NCI-H748 treated with DMSO at 0.1 percent for 48 hours (cell line): ENCODE measurements around the gene COL27A1.

Source experiments
- DNase-seq: peaks from one replicate; lab custom pipeline; 2025; lab: John Stamatoyannopoulos, UW

Gene COL27A1

DNA sequence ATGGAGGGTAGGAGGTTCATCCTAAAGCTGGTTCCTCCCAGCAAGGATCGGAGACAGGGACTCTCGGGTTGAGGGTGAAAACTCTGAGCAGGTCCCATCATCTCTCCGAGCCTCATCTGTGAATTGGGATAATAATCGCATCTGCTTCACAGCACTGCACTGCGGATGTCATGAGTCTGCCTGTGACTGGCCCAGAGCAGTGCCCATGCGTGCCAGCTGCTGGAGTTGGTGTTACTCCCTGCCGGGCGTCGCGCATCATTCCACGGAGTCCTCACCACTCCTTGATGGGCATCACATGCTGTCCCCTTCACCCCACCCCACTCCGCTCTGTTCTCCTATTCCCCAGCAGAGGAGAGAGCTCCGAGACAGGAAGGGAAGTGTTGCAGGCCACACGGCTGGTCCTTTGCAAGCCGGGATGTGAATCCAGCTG, 132.4 kb downstream of the COL27A1 start:
- no peak for DNase-seq

- no peak for DNase-seq
These were observed 133.1 kb downstream of the COL27A1 start for GRCh38 chr9:114288193-114289091.

GRCh38 chr9:114289106-114289505, 133.8 kb downstream of the COL27A1 start:
- DNase-seq: no peak

DNA sequence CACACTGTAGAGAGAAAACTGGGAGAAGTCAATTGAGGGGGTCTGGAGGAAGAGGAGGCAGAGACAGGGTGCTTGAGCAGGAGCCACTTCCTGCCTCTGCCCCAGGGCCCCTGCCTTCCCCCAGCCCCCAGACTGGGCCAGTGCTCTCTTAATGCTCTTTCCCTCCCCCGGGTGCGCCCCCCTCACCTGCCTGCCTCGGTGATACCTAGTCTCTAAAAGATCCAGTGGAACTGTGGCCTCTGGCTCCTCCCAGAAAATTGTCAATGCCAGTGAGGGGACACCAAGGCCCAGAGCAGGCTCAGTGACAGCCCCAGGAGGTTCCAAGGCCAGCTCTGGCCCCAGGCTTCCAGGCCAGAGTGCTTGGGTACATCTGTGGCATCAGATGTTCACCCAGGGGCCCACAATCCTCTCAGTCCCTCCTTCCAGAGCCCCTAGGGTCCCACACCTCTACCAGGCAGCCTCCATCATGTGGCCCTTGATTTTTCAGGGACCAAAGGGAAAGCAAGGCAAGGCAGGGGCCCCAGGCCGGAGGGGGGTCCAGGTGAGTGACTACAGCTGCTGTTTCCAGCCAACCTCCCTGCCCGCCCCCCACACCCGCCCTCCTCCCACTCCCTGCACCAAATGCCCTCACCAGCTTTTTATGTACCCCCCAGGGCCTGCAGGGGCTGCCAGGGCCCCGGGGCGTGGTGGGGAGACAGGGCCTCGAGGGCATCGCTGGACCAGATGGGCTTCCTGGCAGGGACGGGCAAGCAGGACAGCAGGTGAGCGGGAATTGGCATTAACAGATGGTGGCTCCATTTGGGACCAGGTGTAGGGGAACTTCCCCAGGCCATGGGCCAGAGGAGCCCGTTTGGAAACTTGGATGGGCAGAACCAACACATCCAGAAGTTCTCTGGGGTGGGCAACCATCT, 134.5 kb downstream of the COL27A1 start:
- DNase-seq: no peak

GRCh38 chr9:114290561-114290986, 135.2 kb downstream of the COL27A1 start:
- no peak for DNase-seq

GRCh38 chr9:114291064-114291474, 135.7 kb downstream of the COL27A1 start:
- DNase-seq: peak; percentile 27

GRCh38 chr9:114291886-114292590, 136.7 kb downstream of the COL27A1 start:
- DNase-seq: no peak

- no peak for DNase-seq
These were observed 139.3 kb downstream of the COL27A1 start for GRCh38 chr9:114294664-114295063.

GRCh38 chr9:114296338-114296737, 141.0 kb downstream of the COL27A1 start:
- DNase-seq: no peak

GRCh38 chr9:114299286-114300152, 144.2 kb downstream of the COL27A1 start:
- no peak for DNase-seq

GRCh38 chr9:114300153-114300845, 145.0 kb downstream of the COL27A1 start:
- no peak for DNase-seq

- DNase-seq: no peak
These were observed 145.8 kb downstream of the COL27A1 start for GRCh38 chr9:114300846-114301797.

- DNase-seq: no peak
These were observed 146.6 kb downstream of the COL27A1 start for GRCh38 chr9:114301798-114302565.

GRCh38 chr9:114302727-114303126, 147.4 kb downstream of the COL27A1 start:
- DNase-seq: no peak

DNA sequence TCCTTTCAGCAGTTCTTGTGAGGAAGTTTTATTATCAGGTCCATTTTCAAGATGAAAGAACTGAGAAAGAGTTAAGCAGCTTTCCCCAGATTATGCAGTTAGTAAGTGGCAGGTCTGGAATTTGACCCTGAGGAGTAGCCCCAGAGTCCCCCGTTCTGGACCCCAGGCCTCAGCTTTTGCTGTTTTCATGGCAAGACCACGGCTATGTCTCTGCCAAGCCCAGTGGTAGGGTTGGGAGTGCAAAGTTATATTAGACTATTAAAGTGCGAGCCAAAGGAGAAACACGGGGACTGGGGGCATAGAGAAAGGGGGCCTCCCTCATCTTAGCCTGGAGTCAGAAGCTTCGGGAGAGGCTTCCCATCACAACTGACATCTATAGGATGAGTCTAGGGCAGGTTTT, 148.2 kb downstream of the COL27A1 start:
- no peak for DNase-seq

- DNase-seq: no peak
These were observed 148.6 kb downstream of the COL27A1 start for GRCh38 chr9:114303977-114304376.

DNA sequence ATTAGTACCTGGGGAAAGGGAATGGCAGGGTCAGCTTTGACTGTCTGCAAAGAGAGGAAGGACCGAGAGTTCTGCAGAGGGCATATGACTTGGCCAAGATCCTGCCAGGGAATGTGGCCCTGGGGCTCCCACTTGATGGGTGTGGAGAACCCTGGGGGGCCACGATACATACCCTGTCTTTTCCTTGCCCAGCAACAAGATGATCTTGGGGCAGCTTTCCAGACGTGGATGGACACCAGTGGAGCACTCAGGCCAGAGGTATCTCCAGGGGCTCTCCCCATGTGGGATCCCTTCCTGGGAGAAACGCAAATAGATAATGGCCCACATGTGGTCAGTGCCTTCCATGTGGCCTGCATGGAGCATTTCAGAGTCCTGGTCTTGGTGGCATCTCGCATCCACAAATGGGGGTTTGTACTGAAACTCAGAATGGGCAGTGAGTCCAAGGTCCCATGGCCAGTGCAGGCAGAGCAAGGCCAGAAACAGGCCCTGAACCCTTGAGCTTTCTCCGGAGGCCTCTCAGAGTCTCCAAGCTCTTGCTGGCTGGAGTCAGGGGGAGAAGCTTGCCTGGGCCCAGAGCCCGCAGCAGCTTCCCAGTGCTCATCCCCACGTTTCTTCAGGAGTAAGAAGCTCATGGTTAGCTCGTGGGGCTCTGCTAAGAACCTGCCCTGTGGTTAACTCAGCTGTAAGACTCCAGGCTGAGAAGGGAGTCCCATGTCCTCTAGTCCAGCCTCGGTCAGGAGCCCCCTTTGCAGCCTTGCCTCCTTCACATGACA, 149.3 kb downstream of the COL27A1 start:
- no peak for DNase-seq

- no peak for DNase-seq
These were observed 152.5 kb downstream of the COL27A1 start for GRCh38 chr9:114307899-114308267.
